Keratinocyte (primary cell): ENCODE measurements around the gene GPR75. TPM values are rescaled to one million over a fixed set of nuclear protein-coding genes. Genes with fewer than 3 reads are reported as not detected.

Experiments
- DNase-seq: peaks from one replicate; pipeline ENCODE4 v3.0.0-alpha.2; 2011; ENCODE audit warnings: low read depth, missing footprints, low spot score
- FAIRE-seq: peaks from 2 replicates; lab custom pipeline; 2011; peaks lifted over from hg19 to GRCh38; lab: Jason Lieb, UNC
- H2AFZ ChIP-seq: 2 replicates; pipeline ENCODE4 v1.6.0; 2012; ENCODE audit warnings: low read length, control low read depth, inconsistent platforms; ENCODE audit not compliant: control insufficient read depth
- H3K27ac ChIP-seq: 2 replicates; pipeline ENCODE4 v1.5.1; 2011; ENCODE audit warnings: low read length; ENCODE audit not compliant: control insufficient read depth, insufficient read depth
- H3K27me3 ChIP-seq: 3 replicates; pipeline ENCODE4 v1.6.0; 2011; ENCODE audit warnings: low read length; ENCODE audit not compliant: control insufficient read depth, insufficient read depth; ENCODE audit errors: extremely low read depth
- H3K36me3 ChIP-seq, 2 experiments: 2 replicates in 1 of 2; 3 replicates in 1 of 2; pipeline ENCODE4 v1.5.1; 2011; ENCODE audit warnings: low read length in 2 of 2, mild to moderate bottlenecking in 1 of 2; ENCODE audit not compliant: control insufficient read depth in 2 of 2, insufficient read depth in 2 of 2; ENCODE audit errors: extremely low read depth in 1 of 2
- H3K4me1 ChIP-seq: 3 replicates; pipeline ENCODE4 v1.5.1; 2011; ENCODE audit warnings: low read length; ENCODE audit not compliant: control insufficient read depth, insufficient read depth; ENCODE audit errors: extremely low read depth
- H3K4me2 ChIP-seq: 3 replicates; pipeline ENCODE4 v1.6.0; 2011; ENCODE audit warnings: low read depth, low read length; ENCODE audit not compliant: control insufficient read depth, insufficient read depth; ENCODE audit errors: extremely low read depth
- H3K4me3 ChIP-seq, 3 experiments: fragments of 200-600 bp in 1 of 3; sonication (generic) in 1 of 3; 2 replicates in 2 of 3; 3 replicates in 1 of 3; pipeline ENCODE4 v1.5.1; 2011 to 2016; ENCODE audit warnings: low read length in 3 of 3, mild to moderate bottlenecking in 3 of 3, control low read depth in 2 of 3, inconsistent platforms in 1 of 3, low read depth in 1 of 3, mixed read lengths in 1 of 3, mixed run types in 1 of 3, moderate library complexity in 1 of 3; ENCODE audit not compliant: control insufficient read depth in 2 of 3, insufficient read depth in 2 of 3; ENCODE audit errors: extremely low read depth in 1 of 3
- H3K79me2 ChIP-seq: 2 replicates; pipeline ENCODE4 v1.6.0; 2012; ENCODE audit warnings: low read length; ENCODE audit not compliant: control insufficient read depth, insufficient read depth
- H3K9ac ChIP-seq: 3 replicates; pipeline ENCODE4 v1.6.0; 2011; ENCODE audit warnings: low read length; ENCODE audit not compliant: control insufficient read depth, insufficient read depth; ENCODE audit errors: extremely low read depth
- H3K9me1 ChIP-seq: 3 replicates; pipeline ENCODE4 v1.6.0; 2011; ENCODE audit warnings: low read length; ENCODE audit not compliant: control insufficient read depth, insufficient read depth; ENCODE audit errors: extremely low read depth
- H3K9me3 ChIP-seq: 2 replicates; pipeline ENCODE4 v1.5.1; 2012; ENCODE audit warnings: low read depth, low read length; ENCODE audit not compliant: control insufficient read depth
- H4K20me1 ChIP-seq: 3 replicates; pipeline ENCODE4 v1.6.0; 2011; ENCODE audit warnings: low read length; ENCODE audit not compliant: control insufficient read depth, insufficient read depth; ENCODE audit errors: extremely low read depth
- CTCF ChIP-seq, 3 experiments: IDR thresholded peaks in 1 of 3; conservative IDR thresholded peaks in 1 of 3; optimal IDR thresholded peaks in 1 of 3; 2 replicates in 2 of 3; 3 replicates in 1 of 3; pipeline versions ENCODE3 to v1.5.1; 2011; ENCODE audit warnings: low read length in 3 of 3, mild to moderate bottlenecking in 3 of 3, moderate library complexity in 2 of 3, control low read depth in 1 of 3, inconsistent platforms in 1 of 3; ENCODE audit not compliant: insufficient read depth in 2 of 3; ENCODE audit errors: extremely low read depth in 1 of 3
- EZH2 ChIP-seq: IDR thresholded peaks from one replicate; pipeline ENCODE4 v1.6.1; 2012; ENCODE audit warnings: inconsistent platforms, mild to moderate bottlenecking, low read length, moderate library complexity
- dilution Hi-C: fragments of 300-500 bp; cut with MboI; formaldehyde crosslinking; loops from one replicate; pipeline ENCODE4 v1.7.0; 2020; ENCODE audit warnings: low sequenced_read_pairs; ENCODE audit not compliant: extremely low pct_ligation_motif_present
- polyA plus RNA-seq, 5 experiments: library from polyadenylated mRNA; depleted of rRNA in 3 of 5; stranded (reverse) in 3 of 5; stranded (forward) in 1 of 5; unstranded in 1 of 5; fragments of >200 nt; gene quantifications; 1 replicate in 1 of 5; 2 replicates in 3 of 5; 3 replicates in 1 of 5; pipeline versions ENCODE4 v1.2.1 to v1.2.3, GENCODE V29; 2011 to 2012; ENCODE audit warnings: missing spikeins in 2 of 5, low read depth in 1 of 5, low replicate concordance in 1 of 5

GPR75 gene
- polyA plus RNA-seq, 1 donor (not counting 4 experiments of a cell fraction or from before 2014, with no cell fraction given) = 2.7 TPM

- dilution Hi-C loops = no loop called here
- no peak overlapping the region for H2AFZ ChIP-seq
- DNase-seq (no peak), FAIRE-seq (peak; percentile 20)
- no peak overlapping the region for H3K9ac ChIP-seq
- no peak for TF ChIP-seq CTCF (optimal IDR thresholded peaks at IDR 0.05 in 1 of 3, IDR thresholded peaks at IDR 0.05 in 1 of 3, conservative IDR thresholded peaks at IDR 0.05 in 1 of 3; ENCODE audit: extremely low read depth in 1 of 3, insufficient read depth in 2 of 3, low read length in 3 of 3)
- TF ChIP-seq EZH2 = no peak
- no peaks in the 10 kb centered on the region for H3K9me3 ChIP-seq
- H3K4me1 ChIP-seq = peaks cover 3% of the 10 kb centered on the region
- no peaks in the 10 kb centered on the region for H3K27me3 ChIP-seq
- no peak overlapping the region for H3K27ac ChIP-seq
- peaks cover 5% of the 10 kb centered on the region for H3K79me2 ChIP-seq
- H4K20me1 ChIP-seq = no peaks in the 10 kb centered on the region
- H3K4me2 ChIP-seq = no peak overlapping the region
- H3K9me1 ChIP-seq = no peaks in the 10 kb centered on the region
- H3K4me3 ChIP-seq = no peak overlapping the region
- peaks cover 15 to 34% of the 10 kb centered on the region in 2 experiments for H3K36me3 ChIP-seq
Measured at GRCh38 chr2:53880756-53881155, 21.0 kb upstream of the GPR75 start.

GRCh38 chr2:53877556-53877955 lies 17.8 kb upstream of the GPR75 start:
- FAIRE-seq (no peak), DNase-seq (no peak)
- Histone ChIP-seq H3K4me2 (no peak overlapping the region), H2AFZ (no peak overlapping the region), H3K79me2 (peaks cover 5% of the 10 kb centered on the region), H3K4me3 (no peak overlapping the region), H3K9me3 (no peaks in the 10 kb centered on the region), H3K9me1 (no peaks in the 10 kb centered on the region), H3K9ac (no peak overlapping the region), H3K27me3 (no peaks in the 10 kb centered on the region), H3K4me1 (peaks cover 3% of the 10 kb centered on the region), H4K20me1 (no peaks in the 10 kb centered on the region), H3K27ac (no peak overlapping the region), H3K36me3 (peaks cover 16 to 30% of the 10 kb centered on the region in 2 experiments)
- TF ChIP-seq EZH2 (no peak), CTCF (optimal IDR thresholded peaks at IDR 0.05 in 1 of 3, IDR thresholded peaks at IDR 0.05 in 1 of 3, conservative IDR thresholded peaks at IDR 0.05 in 1 of 3; ENCODE audit: extremely low read depth in 1 of 3, insufficient read depth in 2 of 3, low read length in 3 of 3) (no peak)
- dilution Hi-C loops = no loop called here
